22Rv1 (cell line): ENCODE data around the gene CELF4.

Source experiments
- ZFX ChIP-seq: fragments of 450-650 bp; IDR thresholded peaks from 2 replicates; pipeline ENCODE4 v1.6.1; 2017; ENCODE audit warnings: antibody characterized with exemption, borderline replicate concordance
- TF ChIP-seq, protein P1 (sequence below): fragments of 450-650 bp; IDR thresholded peaks from 2 replicates; pipeline ENCODE4 v1.5.1; 2017; ENCODE audit warnings: mild to moderate bottlenecking

DNA sequence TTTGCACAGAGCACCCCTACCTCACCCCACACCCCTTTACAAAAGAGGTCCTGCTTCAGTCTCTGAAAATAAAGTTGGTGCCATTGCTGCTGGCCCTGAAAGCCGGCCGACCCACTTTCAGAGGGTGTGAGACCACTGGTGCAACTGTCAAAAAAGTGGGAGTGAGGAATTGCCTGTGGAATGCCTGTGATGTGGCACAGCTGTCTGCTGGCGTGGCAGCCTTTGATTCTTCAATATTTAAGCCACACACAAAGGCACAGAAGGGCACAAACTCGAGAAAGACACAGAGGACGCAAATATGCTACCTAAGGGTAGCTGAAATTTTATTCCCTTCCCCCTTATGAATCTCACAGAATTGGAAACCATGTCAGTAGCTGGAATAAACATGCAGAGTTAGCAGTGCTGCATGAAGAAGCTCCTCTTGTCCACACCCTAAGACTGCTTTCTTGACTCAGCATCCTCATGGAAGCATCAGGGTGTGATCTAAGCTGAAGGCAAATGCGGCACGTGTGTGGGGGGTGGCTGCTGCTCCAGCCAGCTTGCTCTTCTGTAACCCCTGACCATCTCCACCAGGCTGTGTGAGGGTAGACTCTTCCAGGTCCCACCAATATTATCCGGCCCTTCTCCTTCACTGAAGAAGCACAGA, 92.3 kb downstream of the CELF4 start:
- TF ChIP-seq, protein P1, sequence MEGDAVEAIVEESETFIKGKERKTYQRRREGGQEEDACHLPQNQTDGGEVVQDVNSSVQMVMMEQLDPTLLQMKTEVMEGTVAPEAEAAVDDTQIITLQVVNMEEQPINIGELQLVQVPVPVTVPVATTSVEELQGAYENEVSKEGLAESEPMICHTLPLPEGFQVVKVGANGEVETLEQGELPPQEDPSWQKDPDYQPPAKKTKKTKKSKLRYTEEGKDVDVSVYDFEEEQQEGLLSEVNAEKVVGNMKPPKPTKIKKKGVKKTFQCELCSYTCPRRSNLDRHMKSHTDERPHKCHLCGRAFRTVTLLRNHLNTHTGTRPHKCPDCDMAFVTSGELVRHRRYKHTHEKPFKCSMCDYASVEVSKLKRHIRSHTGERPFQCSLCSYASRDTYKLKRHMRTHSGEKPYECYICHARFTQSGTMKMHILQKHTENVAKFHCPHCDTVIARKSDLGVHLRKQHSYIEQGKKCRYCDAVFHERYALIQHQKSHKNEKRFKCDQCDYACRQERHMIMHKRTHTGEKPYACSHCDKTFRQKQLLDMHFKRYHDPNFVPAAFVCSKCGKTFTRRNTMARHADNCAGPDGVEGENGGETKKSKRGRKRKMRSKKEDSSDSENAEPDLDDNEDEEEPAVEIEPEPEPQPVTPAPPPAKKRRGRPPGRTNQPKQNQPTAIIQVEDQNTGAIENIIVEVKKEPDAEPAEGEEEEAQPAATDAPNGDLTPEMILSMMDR = no peak
- no peak for TF ChIP-seq ZFX
